ENCODE results near the gene ATP10B.
"Not testable (repeated sequence)": the region's sequence is repeated elsewhere in the genome, so short reads cannot be mapped to it uniquely, and the experiment has no call there.

ATP10B gene, protein sequence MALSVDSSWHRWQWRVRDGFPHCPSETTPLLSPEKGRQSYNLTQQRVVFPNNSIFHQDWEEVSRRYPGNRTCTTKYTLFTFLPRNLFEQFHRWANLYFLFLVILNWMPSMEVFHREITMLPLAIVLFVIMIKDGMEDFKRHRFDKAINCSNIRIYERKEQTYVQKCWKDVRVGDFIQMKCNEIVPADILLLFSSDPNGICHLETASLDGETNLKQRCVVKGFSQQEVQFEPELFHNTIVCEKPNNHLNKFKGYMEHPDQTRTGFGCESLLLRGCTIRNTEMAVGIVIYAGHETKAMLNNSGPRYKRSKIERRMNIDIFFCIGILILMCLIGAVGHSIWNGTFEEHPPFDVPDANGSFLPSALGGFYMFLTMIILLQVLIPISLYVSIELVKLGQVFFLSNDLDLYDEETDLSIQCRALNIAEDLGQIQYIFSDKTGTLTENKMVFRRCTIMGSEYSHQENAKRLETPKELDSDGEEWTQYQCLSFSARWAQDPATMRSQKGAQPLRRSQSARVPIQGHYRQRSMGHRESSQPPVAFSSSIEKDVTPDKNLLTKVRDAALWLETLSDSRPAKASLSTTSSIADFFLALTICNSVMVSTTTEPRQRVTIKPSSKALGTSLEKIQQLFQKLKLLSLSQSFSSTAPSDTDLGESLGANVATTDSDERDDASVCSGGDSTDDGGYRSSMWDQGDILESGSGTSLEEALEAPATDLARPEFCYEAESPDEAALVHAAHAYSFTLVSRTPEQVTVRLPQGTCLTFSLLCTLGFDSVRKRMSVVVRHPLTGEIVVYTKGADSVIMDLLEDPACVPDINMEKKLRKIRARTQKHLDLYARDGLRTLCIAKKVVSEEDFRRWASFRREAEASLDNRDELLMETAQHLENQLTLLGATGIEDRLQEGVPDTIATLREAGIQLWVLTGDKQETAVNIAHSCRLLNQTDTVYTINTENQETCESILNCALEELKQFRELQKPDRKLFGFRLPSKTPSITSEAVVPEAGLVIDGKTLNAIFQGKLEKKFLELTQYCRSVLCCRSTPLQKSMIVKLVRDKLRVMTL (N-terminal part only)

GRCh38 chr5:160852049-160852448 is at the start of gene ATP10B:
Gene ATP10B (minus strand): TSS chr5:160852211. CDS start chr5:160688074, 164,137 bp downstream.
- DNase-seq = no peak

- no peak for DNase-seq
Observed at GRCh38 chr5:160901656-160902055, 49.6 kb upstream of the ATP10B start.

GRCh38 chr5:160899735-160900134 is 47.7 kb upstream of the ATP10B start:
- DNase-seq = no peak

- not testable (repeated sequence) for DNase-seq
Observed at GRCh38 chr5:160893180-160893964, 41.4 kb upstream of the ATP10B start.

GRCh38 chr5:160887780-160888179 is 35.8 kb upstream of the ATP10B start:
- no peak for DNase-seq

DNA sequence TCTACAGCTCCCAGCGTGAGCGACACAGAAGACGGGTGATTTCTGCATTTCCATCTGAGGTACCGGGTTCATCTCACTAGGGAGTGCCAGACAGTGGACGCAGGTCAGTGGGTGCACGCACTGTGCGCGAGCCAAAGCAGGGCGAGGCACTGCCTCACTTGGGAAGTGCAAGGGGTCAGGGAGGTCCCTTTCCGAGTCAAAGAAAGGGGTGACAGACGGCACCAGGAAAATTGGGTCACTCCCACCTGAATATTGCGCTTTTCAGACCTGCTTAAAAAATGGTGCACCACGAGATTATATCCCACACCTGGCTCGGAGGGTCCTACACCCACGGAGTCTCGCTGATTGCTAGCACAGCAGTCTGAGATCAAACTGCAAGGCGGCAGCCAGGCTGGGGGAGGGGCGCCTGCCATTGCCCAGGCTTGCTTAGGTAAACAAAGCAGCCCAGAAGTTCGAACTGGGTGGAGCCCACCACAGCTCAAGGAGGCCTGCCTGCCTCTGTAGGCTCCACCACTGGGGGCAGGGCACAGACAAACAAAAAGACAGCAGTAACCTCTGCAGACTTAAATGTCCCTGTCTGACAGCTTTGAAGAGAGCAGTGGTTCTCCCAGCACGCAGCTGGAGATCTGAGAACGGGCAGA is 21.7 kb upstream of the ATP10B start:
- DNase-seq = not testable (repeated sequence)

GRCh38 chr5:160869989-160870521 is 18.0 kb upstream of the ATP10B start:
- no peak for DNase-seq

- DNase-seq = no peak
Observed at GRCh38 chr5:160867976-160868375, 16.0 kb upstream of the ATP10B start.

- no peak for DNase-seq
Observed at GRCh38 chr5:160851451-160851850, 560 bp downstream of the ATP10B start.

- no peak for DNase-seq
Observed at GRCh38 chr5:160850421-160850820, 1.6 kb downstream of the ATP10B start.

- no peak for DNase-seq
Observed at GRCh38 chr5:160847526-160848085, 4.4 kb downstream of the ATP10B start.

- DNase-seq = no peak
Observed at GRCh38 chr5:160846642-160847041, 5.4 kb downstream of the ATP10B start.

DNA sequence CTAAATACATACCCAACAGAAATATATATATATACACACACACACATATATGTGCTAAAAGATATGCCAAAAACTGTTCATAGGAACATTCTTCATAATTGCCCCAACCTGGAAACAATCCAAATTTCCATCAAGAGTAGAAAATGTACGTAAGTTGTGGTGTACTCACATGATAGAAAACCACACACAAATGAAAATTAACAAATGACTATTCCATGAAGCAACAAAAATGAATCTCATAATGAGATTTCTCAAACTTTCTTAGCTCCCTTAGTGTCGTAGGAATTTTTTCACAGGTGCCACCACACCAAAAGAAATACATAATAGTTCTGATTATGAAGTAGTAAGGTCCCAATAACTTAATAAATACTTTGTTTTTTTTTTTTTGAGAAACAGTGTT is 7.8 kb downstream of the ATP10B start:
- DNase-seq = no peak

GRCh38 chr5:160843240-160843639 is 8.8 kb downstream of the ATP10B start:
- DNase-seq = no peak

- no peak for DNase-seq
Observed at GRCh38 chr5:160837749-160838593, 14.0 kb downstream of the ATP10B start.

GRCh38 chr5:160837211-160837610 is 14.8 kb downstream of the ATP10B start:
- no peak for DNase-seq

DNA sequence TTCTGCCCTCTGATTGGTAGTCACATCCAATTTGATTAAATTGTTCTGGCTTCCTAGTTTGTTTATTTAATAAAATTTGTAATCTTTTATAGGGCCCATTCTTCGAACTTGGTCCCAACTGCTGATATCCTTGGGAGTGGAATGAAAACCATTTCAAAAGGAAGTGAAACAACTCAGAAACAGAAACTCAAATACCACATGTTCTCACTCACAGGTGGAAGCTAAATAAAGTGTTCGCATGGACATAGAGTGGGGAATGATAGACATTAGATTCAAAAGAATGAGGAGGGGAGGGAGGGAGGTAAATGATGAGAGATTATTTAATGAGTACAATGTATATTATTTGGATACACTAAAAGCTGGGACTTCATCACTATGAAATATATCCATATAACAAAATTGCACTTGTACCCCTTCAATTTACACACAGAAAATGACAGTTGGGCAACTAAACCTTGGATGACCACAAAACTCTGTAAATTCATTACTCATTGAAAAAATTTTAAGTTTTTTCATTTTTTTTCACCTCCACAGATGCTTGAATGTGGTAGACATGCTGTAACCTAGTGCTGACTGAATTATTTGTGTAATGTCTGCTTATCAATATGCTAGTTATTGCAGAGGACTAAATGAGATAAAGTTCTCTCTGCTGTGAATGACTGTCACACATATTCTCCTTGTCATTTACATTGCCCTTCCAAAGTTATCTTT is 16.0 kb downstream of the ATP10B start:
- DNase-seq = no peak

GRCh38 chr5:160835376-160835775 is 16.6 kb downstream of the ATP10B start:
- no peak for DNase-seq

GRCh38 chr5:160833806-160834205 is 18.2 kb downstream of the ATP10B start:
- DNase-seq = no peak

GRCh38 chr5:160831801-160832200 is 20.2 kb downstream of the ATP10B start:
- no peak for DNase-seq

All from hematopoietic multipotent progenitor cell treated with erythropoietin and hydrocortisone succinate and interleukin-3 and kit ligand, for 8 days (in vitro differentiated cells).